ENCODE results near the gene NAT8L.

DNA sequence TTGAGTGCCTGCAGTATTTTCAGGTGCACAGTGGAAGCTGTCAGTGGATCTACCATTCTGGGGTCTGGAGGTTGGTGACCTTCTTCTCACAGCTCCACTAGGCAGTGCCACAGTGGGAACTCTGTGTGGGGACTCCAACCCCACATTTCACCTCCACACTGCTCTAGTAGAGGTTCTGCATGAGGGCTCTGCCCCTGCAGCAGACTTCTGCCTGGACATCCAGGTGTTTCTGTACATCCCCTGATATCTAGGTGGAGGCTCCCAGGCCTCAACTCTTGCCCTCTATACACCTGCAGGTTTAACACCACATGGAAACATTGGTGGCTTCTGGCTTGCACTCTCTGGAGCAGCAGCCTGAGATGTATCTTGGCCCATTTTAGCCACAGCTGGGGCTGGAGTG is 33.3 kb upstream of the NAT8L start:
- TF ChIP-seq, protein P1, sequence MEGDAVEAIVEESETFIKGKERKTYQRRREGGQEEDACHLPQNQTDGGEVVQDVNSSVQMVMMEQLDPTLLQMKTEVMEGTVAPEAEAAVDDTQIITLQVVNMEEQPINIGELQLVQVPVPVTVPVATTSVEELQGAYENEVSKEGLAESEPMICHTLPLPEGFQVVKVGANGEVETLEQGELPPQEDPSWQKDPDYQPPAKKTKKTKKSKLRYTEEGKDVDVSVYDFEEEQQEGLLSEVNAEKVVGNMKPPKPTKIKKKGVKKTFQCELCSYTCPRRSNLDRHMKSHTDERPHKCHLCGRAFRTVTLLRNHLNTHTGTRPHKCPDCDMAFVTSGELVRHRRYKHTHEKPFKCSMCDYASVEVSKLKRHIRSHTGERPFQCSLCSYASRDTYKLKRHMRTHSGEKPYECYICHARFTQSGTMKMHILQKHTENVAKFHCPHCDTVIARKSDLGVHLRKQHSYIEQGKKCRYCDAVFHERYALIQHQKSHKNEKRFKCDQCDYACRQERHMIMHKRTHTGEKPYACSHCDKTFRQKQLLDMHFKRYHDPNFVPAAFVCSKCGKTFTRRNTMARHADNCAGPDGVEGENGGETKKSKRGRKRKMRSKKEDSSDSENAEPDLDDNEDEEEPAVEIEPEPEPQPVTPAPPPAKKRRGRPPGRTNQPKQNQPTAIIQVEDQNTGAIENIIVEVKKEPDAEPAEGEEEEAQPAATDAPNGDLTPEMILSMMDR (conservative IDR thresholded peaks at IDR 0.05; ENCODE audit: low read length), result no peak
- TF ChIP-seq EZH2phosphoT487 (IDR thresholded peaks at IDR 0.05; ENCODE audit: borderline replicate concordance, low read depth, low read length), result no peak
